Panc1 (cell line): ENCODE results near the gene PRKCB. TPM values are rescaled to one million over a fixed set of nuclear protein-coding genes. Genes with fewer than 3 reads are reported as not detected.

Experiments used
- ATAC-seq: fragments of 200-7000 bp; cut with Tn5 transposase; 2 replicates; pipeline ENCODE4 v1.9.1; 2020; ENCODE audit warnings: mild to moderate bottlenecking, moderate library complexity
- BruUV-seq: library from RNA; stranded (reverse); fragments of 400-500 nt; replicated peaks from 2 replicates; lab custom pipeline; 2021; lab: Mats Ljungman, UMichigan
- CTCF ChIA-PET: fragments of 300-600 bp; sonication (Branson Sonifier 250); formaldehyde crosslinking; loops from one replicate; lab custom pipeline; 2022; ENCODE audit warnings: antibody characterized with exemption; lab: Charles Lee
- POLR2A ChIA-PET: fragments of 300-600 bp; sonication (Branson Sonifier 250); formaldehyde crosslinking; loops from one replicate; lab custom pipeline; 2022; ENCODE audit warnings: antibody characterized with exemption; lab: Charles Lee
- DNase-seq: peaks from one replicate; pipeline ENCODE4 v3.0.0-alpha.2; 2010; ENCODE audit warnings: low read depth, low spot score
- H3K27ac ChIP-seq: 2 replicates; pipeline ENCODE4 v1.5.1; 2011; ENCODE audit warnings: mild to moderate bottlenecking, low read length, inconsistent platforms
- H3K27me3 ChIP-seq: fragments of 200-500 bp; sonication (Bioruptor generic); 2 replicates; pipeline ENCODE4 v1.6.0; 2014; ENCODE audit warnings: low read length, inconsistent platforms; ENCODE audit not compliant: control insufficient read depth, insufficient read depth
- H3K36me3 ChIP-seq: fragments of 200-500 bp; sonication (Bioruptor generic); 2 replicates; pipeline ENCODE4 v1.5.1; 2014; ENCODE audit warnings: inconsistent platforms, mild to moderate bottlenecking, low read length, moderate library complexity; ENCODE audit not compliant: control insufficient read depth, insufficient read depth
- H3K4me1 ChIP-seq: 2 replicates; pipeline ENCODE4 v1.5.1; 2011; ENCODE audit warnings: inconsistent platforms, mild to moderate bottlenecking, low read length, moderate library complexity; ENCODE audit not compliant: control insufficient read depth, insufficient read depth
- H3K4me3 ChIP-seq, 2 experiments: 2 replicates each; pipeline ENCODE4 v1.5.1; 2011 to 2012; ENCODE audit warnings: low read depth in 2 of 2, low read length in 2 of 2, mild to moderate bottlenecking in 2 of 2, inconsistent platforms in 1 of 2, moderate library complexity in 1 of 2
- H3K9me3 ChIP-seq: fragments of 200-500 bp; sonication (Bioruptor generic); 2 replicates; pipeline ENCODE4 v1.5.1; 2014; ENCODE audit warnings: low read depth, mild to moderate bottlenecking, inconsistent platforms, low read length, moderate library complexity; ENCODE audit not compliant: control insufficient read depth, insufficient read depth
- POLR2AphosphoS5 ChIP-seq: IDR thresholded peaks from 2 replicates; pipeline ENCODE4 v1.6.1; 2012; ENCODE audit warnings: mild to moderate bottlenecking, low read depth, low read length, moderate library complexity
- SIN3A ChIP-seq: IDR thresholded peaks from 2 replicates; pipeline ENCODE4 v1.6.1; 2012; ENCODE audit warnings: low read depth, mild to moderate bottlenecking, low read length, moderate library complexity, borderline replicate concordance; ENCODE audit not compliant: insufficient read depth
- TCF7L2 ChIP-seq: IDR thresholded peaks from 2 replicates; pipeline ENCODE4 v1.6.1; 2011; ENCODE audit warnings: mild to moderate bottlenecking, low read depth, low read length, inconsistent platforms
- in situ Hi-C: cut with HindIII; loops from 2 replicates; pipeline ENCODE4 v1.10.0; 2016; ENCODE audit warnings: low sequenced_read_pairs, low pct_unique_long_range_greater_than_20kb
- intact Hi-C: fragments of 100-400 bp; cut with micrococcal nuclease; formaldehyde crosslinking; loops from one replicate; pipeline ENCODE4 v1.10.0; 2022; ENCODE audit not compliant: unreplicated experiment
- total RNA-seq: library from RNA; stranded (reverse); gene quantifications from one replicate; pipeline ENCODE4 v1.2.1, GENCODE V29; 2021; ENCODE audit not compliant: unreplicated experiment
- TF ChIP-seq, protein P1 (sequence below): fragments of 450-650 bp; IDR thresholded peaks from 2 replicates; pipeline ENCODE4 v1.5.1; 2017; ENCODE audit warnings: mild to moderate bottlenecking
- TF ChIP-seq, protein P2 (sequence below), 2 experiments: IDR thresholded peaks; 2 replicates each; pipeline ENCODE4 v1.6.1; 2011 to 2012; ENCODE audit warnings: low read depth in 2 of 2, control low read depth in 1 of 2, low read length in 1 of 2, mild to moderate bottlenecking in 1 of 2, moderate library complexity in 1 of 2; ENCODE audit not compliant: insufficient read depth in 1 of 2

The PRKCB gene
- total RNA-seq, 1 experiment from 2014 or later: 0.41 TPM

DNA sequence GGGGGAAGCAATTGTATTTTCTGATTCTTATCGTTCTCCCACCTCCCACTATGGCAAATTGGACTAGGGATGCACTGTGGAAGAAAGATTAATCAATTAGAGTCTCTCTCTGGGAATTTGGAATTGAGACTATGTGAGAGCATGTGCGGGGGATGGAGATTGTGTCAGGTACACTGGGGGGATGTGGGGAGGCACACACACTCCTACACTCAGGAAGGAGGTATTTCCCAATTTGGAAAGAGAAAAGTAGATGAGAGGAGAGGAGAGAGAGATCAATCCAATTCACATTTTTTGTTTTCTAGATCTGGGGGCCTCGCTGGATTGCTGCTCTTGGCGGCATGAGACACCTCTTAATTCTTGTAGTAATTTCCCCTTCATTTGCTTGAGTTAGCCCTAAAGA lies 14.3 kb upstream of the PRKCB start:
- H3K4me1 ChIP-seq: no peaks in the 10 kb centered on the region
- H3K27me3 ChIP-seq: peaks cover 4% of the 10 kb centered on the region; the same call in 1 of the 2 replicates
- in situ Hi-C loops (no loop called here), intact Hi-C loops (no loop called here)
- POLR2A ChIA-PET: no interaction called here
- ATAC-seq: no peak
- TF ChIP-seq SIN3A (no peak), POLR2AphosphoS5 (no peak), TCF7L2 (no peak)
- TF ChIP-seq, protein P1, sequence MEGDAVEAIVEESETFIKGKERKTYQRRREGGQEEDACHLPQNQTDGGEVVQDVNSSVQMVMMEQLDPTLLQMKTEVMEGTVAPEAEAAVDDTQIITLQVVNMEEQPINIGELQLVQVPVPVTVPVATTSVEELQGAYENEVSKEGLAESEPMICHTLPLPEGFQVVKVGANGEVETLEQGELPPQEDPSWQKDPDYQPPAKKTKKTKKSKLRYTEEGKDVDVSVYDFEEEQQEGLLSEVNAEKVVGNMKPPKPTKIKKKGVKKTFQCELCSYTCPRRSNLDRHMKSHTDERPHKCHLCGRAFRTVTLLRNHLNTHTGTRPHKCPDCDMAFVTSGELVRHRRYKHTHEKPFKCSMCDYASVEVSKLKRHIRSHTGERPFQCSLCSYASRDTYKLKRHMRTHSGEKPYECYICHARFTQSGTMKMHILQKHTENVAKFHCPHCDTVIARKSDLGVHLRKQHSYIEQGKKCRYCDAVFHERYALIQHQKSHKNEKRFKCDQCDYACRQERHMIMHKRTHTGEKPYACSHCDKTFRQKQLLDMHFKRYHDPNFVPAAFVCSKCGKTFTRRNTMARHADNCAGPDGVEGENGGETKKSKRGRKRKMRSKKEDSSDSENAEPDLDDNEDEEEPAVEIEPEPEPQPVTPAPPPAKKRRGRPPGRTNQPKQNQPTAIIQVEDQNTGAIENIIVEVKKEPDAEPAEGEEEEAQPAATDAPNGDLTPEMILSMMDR: no peak
- TF ChIP-seq, protein P2, sequence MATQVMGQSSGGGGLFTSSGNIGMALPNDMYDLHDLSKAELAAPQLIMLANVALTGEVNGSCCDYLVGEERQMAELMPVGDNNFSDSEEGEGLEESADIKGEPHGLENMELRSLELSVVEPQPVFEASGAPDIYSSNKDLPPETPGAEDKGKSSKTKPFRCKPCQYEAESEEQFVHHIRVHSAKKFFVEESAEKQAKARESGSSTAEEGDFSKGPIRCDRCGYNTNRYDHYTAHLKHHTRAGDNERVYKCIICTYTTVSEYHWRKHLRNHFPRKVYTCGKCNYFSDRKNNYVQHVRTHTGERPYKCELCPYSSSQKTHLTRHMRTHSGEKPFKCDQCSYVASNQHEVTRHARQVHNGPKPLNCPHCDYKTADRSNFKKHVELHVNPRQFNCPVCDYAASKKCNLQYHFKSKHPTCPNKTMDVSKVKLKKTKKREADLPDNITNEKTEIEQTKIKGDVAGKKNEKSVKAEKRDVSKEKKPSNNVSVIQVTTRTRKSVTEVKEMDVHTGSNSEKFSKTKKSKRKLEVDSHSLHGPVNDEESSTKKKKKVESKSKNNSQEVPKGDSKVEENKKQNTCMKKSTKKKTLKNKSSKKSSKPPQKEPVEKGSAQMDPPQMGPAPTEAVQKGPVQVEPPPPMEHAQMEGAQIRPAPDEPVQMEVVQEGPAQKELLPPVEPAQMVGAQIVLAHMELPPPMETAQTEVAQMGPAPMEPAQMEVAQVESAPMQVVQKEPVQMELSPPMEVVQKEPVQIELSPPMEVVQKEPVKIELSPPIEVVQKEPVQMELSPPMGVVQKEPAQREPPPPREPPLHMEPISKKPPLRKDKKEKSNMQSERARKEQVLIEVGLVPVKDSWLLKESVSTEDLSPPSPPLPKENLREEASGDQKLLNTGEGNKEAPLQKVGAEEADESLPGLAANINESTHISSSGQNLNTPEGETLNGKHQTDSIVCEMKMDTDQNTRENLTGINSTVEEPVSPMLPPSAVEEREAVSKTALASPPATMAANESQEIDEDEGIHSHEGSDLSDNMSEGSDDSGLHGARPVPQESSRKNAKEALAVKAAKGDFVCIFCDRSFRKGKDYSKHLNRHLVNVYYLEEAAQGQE (IDR thresholded peaks at IDR 0.05; ENCODE audit: insufficient read depth in 1 of 2, low read depth in 2 of 2, low read length in 1 of 2): no peak
- H3K9me3 ChIP-seq: no peaks in the 10 kb centered on the region
- H3K27ac ChIP-seq: no peak overlapping the region
- no peaks in the 10 kb centered on the region for H3K36me3 ChIP-seq
- no peak overlapping the region for H3K4me3 ChIP-seq
- CTCF ChIA-PET: no interaction called here
- no TSS peak for BruUV-seq
- no peak for DNase-seq

DNA sequence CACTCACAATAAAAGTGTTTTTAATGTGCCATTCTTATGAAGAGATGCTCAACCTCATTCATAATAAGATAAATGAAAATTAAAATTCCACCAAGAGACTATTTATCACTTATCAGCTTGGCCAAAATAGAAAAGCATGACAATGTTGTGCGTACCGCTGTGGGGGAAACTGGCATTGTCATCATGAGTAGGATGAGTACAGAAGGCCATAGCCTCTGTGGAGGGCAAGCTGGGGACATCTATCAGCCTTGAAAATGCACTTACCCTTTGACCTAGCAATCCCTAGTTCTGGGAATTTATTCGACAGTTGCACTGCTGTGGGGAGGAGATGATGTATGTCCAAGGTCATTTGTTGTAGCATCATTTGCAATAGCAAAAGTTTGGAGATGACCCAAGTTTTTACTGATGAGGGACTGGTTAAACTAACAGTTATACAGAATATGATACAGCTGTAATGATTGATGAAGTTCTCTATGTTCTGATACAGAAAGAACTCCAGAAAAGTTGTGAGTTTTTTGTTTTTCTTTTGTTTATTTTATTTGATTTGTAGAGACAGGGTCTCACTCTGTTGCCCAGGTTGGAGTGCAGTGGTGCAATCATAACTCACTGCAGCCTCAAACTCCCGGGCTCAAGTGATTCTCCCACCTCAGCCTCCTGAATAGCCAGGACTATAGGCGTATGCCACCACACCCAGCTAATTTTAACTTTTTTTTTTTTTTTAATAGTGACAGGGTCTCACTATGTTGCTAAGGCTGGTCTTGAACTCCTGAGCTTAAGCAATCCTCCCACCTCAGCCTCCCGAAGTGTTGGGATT lies 13.7 kb upstream of the PRKCB start:
- H3K36me3 ChIP-seq: no peaks in the 10 kb centered on the region
- H3K4me3 ChIP-seq: no peak overlapping the region
- BruUV-seq: no TSS peak
- TF ChIP-seq TCF7L2: no peak
- TF ChIP-seq SIN3A: no peak
- DNase-seq: no peak
- no peaks in the 10 kb centered on the region for H3K9me3 ChIP-seq
- no peak overlapping the region for H3K27ac ChIP-seq
- CTCF ChIA-PET: interaction anchor here (0.6 kb wide), 1 partner anchor 31 kb away, joined by 3 read pairs; no protein-coding TSS in a partner anchor
- POLR2A ChIA-PET: no interaction called here
- H3K4me1 ChIP-seq: no peaks in the 10 kb centered on the region
- peaks cover 2% of the 10 kb centered on the region; the same call in 1 of the 2 replicates for H3K27me3 ChIP-seq
- no peak for ATAC-seq
- intact Hi-C loops (no loop called here), in situ Hi-C loops (no loop called here)
